Osteoblast (primary cell): ENCODE results near the gene SIRT2. TPM values are rescaled to one million over a fixed set of nuclear protein-coding genes. Genes with fewer than 3 reads are reported as not detected.

Experiments used
- DNase-seq: peaks from one replicate; pipeline ENCODE4 v3.0.0; 2011; ENCODE audit warnings: low spot score, mixed read lengths; ENCODE audit not compliant: insufficient read length; ENCODE audit errors: missing footprints
- H2AFZ ChIP-seq: 2 replicates; pipeline ENCODE4 v1.6.0; 2011; ENCODE audit warnings: mild to moderate bottlenecking, low read length
- H3K27ac ChIP-seq: 2 replicates; pipeline ENCODE4 v1.5.1; 2011; ENCODE audit warnings: mild to moderate bottlenecking, low read depth, low read length, moderate library complexity
- H3K27me3 ChIP-seq: 2 replicates; pipeline ENCODE4 v1.6.0; 2012; ENCODE audit warnings: mild to moderate bottlenecking, control low read depth, inconsistent platforms, low read length, moderate library complexity; ENCODE audit not compliant: insufficient read depth
- H3K36me3 ChIP-seq: 2 replicates; pipeline ENCODE4 v1.5.1; 2011; ENCODE audit warnings: mild to moderate bottlenecking, low read length, control low read depth, moderate library complexity; ENCODE audit not compliant: insufficient read depth
- H3K4me1 ChIP-seq: 2 replicates; pipeline ENCODE4 v1.5.1; 2011; ENCODE audit warnings: mild to moderate bottlenecking, low read length, control low read depth, moderate library complexity; ENCODE audit not compliant: insufficient read depth
- H3K4me2 ChIP-seq: 2 replicates; pipeline ENCODE4 v1.6.0; 2011; ENCODE audit warnings: mild to moderate bottlenecking, low read length; ENCODE audit not compliant: insufficient read depth
- H3K4me3 ChIP-seq: fragments of 200-600 bp; sonication (generic); 3 replicates; pipeline ENCODE4 v1.5.1; 2012; ENCODE audit warnings: mild to moderate bottlenecking, low read length, inconsistent platforms; ENCODE audit not compliant: insufficient read depth
- H3K79me2 ChIP-seq: 2 replicates; pipeline ENCODE4 v1.6.0; 2012; ENCODE audit warnings: mild to moderate bottlenecking, low read length, control low read depth, inconsistent platforms; ENCODE audit not compliant: insufficient read depth
- H3K9me3 ChIP-seq: 2 replicates; pipeline ENCODE4 v1.5.1; 2011; ENCODE audit warnings: low read depth, low read length, control low read depth
- H4K20me1 ChIP-seq: 2 replicates; pipeline ENCODE4 v1.6.0; 2012; ENCODE audit warnings: mild to moderate bottlenecking, low read length, control low read depth; ENCODE audit not compliant: insufficient read depth
- total RNA-seq: library from RNA; depleted of rRNA; stranded (reverse); fragments of >200 nt; gene quantifications from 2 replicates; pipeline ENCODE4 v1.2.3, GENCODE V29; 2012
- TF ChIP-seq, protein P1 (sequence below): IDR thresholded peaks from 2 replicates; pipeline ENCODE4 v1.5.1; 2011; ENCODE audit warnings: mild to moderate bottlenecking, low read depth, low read length, moderate library complexity; ENCODE audit errors: extremely low read depth

SIRT2 gene
- total RNA-seq, 1 donor, result 77.4 TPM

DNA sequence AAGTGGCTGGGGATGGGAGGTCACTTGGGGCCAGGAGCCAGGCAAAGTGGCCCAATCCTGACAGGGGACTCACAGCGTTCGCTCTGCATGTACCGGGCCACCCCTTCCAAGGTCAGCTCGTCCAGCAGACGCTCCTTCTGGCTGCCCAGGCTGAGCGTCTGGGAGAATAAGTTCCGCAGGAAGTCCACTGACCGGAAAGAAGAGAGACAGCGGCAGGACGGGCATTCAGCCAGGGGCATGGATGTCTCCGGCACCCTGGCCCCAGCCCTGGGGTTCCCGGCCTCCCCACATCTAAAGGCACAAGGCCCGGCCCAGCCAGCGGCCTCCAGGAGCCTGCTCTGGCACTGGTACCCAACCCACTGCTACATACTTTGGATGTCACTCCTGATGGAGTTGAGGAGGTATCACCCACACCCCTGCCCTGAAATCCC lies 6.1 kb downstream of the SIRT2 start:
- peaks cover 26% of the 10 kb centered on the region for H3K79me2 ChIP-seq
- H3K9me3 ChIP-seq, result no peaks in the 10 kb centered on the region
- H4K20me1 ChIP-seq, result peaks cover 6% of the 10 kb centered on the region
- H3K4me2 ChIP-seq, result no peak overlapping the region
- no peaks in the 10 kb centered on the region for H3K27me3 ChIP-seq
- no peak overlapping the region for H3K4me3 ChIP-seq
- TF ChIP-seq, protein P1, sequence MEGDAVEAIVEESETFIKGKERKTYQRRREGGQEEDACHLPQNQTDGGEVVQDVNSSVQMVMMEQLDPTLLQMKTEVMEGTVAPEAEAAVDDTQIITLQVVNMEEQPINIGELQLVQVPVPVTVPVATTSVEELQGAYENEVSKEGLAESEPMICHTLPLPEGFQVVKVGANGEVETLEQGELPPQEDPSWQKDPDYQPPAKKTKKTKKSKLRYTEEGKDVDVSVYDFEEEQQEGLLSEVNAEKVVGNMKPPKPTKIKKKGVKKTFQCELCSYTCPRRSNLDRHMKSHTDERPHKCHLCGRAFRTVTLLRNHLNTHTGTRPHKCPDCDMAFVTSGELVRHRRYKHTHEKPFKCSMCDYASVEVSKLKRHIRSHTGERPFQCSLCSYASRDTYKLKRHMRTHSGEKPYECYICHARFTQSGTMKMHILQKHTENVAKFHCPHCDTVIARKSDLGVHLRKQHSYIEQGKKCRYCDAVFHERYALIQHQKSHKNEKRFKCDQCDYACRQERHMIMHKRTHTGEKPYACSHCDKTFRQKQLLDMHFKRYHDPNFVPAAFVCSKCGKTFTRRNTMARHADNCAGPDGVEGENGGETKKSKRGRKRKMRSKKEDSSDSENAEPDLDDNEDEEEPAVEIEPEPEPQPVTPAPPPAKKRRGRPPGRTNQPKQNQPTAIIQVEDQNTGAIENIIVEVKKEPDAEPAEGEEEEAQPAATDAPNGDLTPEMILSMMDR, result no peak
- H2AFZ ChIP-seq, result no peak overlapping the region
- no peak overlapping the region for H3K27ac ChIP-seq
- peaks cover 7% of the 10 kb centered on the region for H3K36me3 ChIP-seq
- DNase-seq, result peak; percentile 66
- peaks cover under 1% of the 10 kb centered on the region for H3K4me1 ChIP-seq

DNA sequence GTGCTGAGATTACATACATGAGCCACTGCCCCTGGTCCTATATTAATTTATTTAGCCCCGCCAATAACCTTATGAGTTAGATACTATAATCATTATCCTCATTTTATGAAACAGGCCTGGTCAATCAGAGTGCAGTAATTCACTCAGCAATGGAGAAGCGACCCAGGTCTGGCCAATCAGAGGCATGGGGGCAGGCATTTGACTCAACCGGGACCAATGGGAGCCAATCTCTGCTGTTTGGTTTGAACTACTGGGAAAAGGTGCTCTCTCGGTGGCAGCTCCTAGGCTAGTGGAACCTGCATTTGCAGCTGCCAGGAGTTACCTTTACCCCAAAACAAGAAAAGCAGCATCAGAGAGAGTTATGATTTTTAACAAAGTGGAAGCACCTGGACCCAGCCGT lies 6.6 kb downstream of the SIRT2 start:
- TF ChIP-seq, protein P1, result no peak
- peaks cover 7% of the 10 kb centered on the region for H3K36me3 ChIP-seq
- H3K4me3 ChIP-seq, result no peak overlapping the region
- no peak overlapping the region for H3K27ac ChIP-seq
- H2AFZ ChIP-seq, result no peak overlapping the region
- DNase-seq, result peak; percentile 70
- H4K20me1 ChIP-seq, result peaks cover under 1% of the 10 kb centered on the region
- no peak overlapping the region for H3K4me2 ChIP-seq
- H3K9me3 ChIP-seq, result no peaks in the 10 kb centered on the region
- H3K27me3 ChIP-seq, result no peaks in the 10 kb centered on the region
- H3K79me2 ChIP-seq, result peaks cover 21% of the 10 kb centered on the region
- H3K4me1 ChIP-seq, result no peaks in the 10 kb centered on the region

DNA sequence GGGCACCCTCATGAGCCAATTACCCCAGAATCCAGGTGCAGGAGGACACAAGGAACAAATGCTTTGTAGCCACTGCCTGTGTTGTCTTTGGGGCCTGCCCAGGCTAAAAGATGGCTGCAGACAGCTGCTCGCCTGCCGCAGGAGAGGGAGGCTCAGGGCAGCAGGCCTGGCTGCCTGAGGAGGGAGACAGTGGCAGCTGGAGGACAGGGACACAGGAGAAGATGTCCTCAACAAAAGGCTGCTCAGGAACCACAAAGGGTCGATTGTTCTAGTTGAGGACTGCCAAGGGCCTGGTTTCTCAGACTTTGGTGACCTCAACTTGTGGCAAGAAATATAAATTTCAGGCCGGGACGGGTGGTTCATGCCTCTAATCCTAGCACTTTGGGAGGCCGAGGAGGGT lies 7.6 kb downstream of the SIRT2 start:
- Histone ChIP-seq H3K4me3 (no peak overlapping the region), H3K4me2 (no peak overlapping the region), H3K9me3 (no peaks in the 10 kb centered on the region), H4K20me1 (no peaks in the 10 kb centered on the region), H3K4me1 (no peaks in the 10 kb centered on the region), H3K79me2 (peaks cover 13% of the 10 kb centered on the region), H3K27me3 (no peaks in the 10 kb centered on the region), H3K27ac (no peak overlapping the region), H2AFZ (no peak overlapping the region), H3K36me3 (peaks cover 7% of the 10 kb centered on the region)
- TF ChIP-seq, protein P1, result no peak
- no peak for DNase-seq

DNA sequence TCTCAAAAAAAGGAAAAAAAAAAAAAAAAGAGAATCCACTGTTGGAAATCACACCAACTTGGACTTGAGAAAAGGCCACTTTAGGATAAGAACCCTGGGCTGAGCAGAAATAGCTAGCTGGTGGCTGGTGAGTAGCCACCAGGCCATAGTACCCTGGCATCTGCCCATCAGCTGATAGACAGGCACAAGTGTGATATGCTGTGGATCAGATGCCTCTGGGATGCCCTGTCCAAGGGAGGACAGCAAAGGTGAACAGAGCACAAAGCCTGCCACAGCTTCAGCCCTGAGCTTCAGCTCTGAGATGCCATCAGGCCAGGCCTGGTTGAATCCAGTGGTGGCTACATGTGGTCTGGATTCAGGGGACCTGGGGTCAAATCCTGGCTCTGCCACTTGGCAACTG lies 8.7 kb downstream of the SIRT2 start:
- H3K4me3 ChIP-seq, result no peak overlapping the region
- no peak for DNase-seq
- no peaks in the 10 kb centered on the region for H3K9me3 ChIP-seq
- H3K27me3 ChIP-seq, result no peaks in the 10 kb centered on the region
- no peak overlapping the region for H3K4me2 ChIP-seq
- H3K36me3 ChIP-seq, result peaks cover 7% of the 10 kb centered on the region
- H3K4me1 ChIP-seq, result no peaks in the 10 kb centered on the region
- H3K79me2 ChIP-seq, result peaks cover 8% of the 10 kb centered on the region
- no peak overlapping the region for H2AFZ ChIP-seq
- TF ChIP-seq, protein P1, result no peak
- H3K27ac ChIP-seq, result no peak overlapping the region
- no peaks in the 10 kb centered on the region for H4K20me1 ChIP-seq
